GM12891 (cell line): Measurements from ENCODE around the gene HOXC13.

Source experiments
- POLR2A ChIP-seq: IDR thresholded peaks from 2 replicates; pipeline ENCODE4 v1.6.1; 2011; ENCODE audit warnings: low read depth, low read length, control low read depth
- POLR2AphosphoS5 ChIP-seq: IDR thresholded peaks from 2 replicates; pipeline ENCODE4 v1.6.1; 2011; ENCODE audit warnings: low read depth, low read length, control low read depth
- TAF1 ChIP-seq: IDR thresholded peaks from 2 replicates; pipeline ENCODE4 v1.6.1; 2011; ENCODE audit warnings: low read depth, low read length, control low read depth

DNA sequence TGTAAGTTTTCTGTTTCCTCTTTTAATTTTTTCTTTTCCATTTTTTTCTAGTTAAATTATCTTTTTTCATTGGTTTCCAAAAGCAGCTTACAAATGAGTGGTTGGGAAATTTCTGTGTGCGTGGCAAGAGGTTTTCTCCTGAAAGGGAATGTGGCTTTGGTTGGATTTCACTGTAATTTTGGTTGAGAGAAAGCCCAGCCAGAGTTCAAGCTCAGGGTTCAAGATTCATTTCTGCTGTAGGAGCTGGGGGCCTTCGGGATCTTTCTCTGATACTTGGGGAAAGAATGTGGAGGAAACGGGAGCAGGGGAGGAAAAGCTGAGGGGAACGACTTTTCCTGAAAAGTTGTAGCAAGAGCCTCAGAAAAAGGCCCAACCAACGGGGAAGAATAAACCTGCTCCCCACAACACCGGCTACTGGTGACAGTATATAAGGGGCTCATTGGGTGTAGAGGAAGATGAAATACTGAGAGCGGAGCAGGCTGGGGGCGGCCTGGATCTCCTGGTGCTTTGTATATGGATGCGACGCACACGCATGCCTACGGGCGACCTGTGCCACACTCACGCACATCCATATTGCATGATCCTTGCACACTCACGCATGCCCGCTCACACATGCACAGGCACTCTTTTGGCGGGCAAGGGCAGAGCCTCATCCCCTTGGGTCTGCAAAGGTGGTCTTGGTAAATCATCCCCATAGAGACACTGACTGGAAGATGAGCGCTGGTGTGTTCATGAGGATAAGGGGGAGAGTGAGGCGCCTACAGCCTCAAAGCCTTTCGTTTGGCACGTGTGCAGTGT is 48.3 kb downstream of the HOXC13 start:
- TF ChIP-seq POLR2A (no peak), TAF1 (no peak), POLR2AphosphoS5 (no peak)
